Measurements from ENCODE around the gene RBM22.

RBM22 gene

DNA sequence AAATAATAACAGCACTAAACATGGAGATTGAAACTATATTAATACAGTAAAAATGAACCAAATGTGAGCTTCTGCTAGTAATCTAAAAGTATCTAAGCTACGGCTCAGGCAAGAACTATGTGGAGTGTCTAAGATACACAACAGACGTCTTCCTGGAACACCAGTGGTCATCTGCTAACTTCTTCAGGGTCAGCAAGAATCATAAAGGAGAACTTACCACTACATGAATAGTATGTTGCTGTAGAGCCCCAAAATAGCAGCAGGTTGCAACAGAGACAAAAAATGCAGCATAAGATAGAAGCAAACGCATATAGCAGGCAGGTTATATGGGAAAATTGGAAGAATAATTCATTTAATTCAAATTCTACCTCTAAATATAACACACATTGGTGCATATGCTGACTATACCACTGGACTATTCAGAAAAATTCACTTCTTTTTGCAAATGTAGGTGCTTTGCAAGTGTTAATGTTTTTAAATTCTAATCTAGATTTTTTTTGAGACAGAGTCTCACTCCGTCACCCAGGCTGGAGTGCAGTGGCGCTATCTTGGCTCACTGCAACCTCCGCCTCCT lies 30.9 kb upstream of the RBM22 start:
- Histone ChIP-seq H3K4me1 (ENCODE audit: insufficient read depth, low read length, poor library complexity, severe bottlenecking) (no peaks in the 10 kb centered on the region), H3K4me3 (ENCODE audit: low read length, poor library complexity, severe bottlenecking) (no peak overlapping the region), H2AFZ (ENCODE audit: low read length) (no peak overlapping the region), H3K79me2 (ENCODE audit: insufficient read depth, low read length) (peaks cover 30% of the 10 kb centered on the region), H3K9me3 (ENCODE audit: insufficient read depth, low read depth, low read length) (peaks cover 19% of the 10 kb centered on the region; the same call in 1 of the 2 replicates), H3K4me2 (ENCODE audit: low read depth, low read length, poor library complexity, severe bottlenecking) (no peak overlapping the region), H3K36me3 (ENCODE audit: insufficient read depth, low read length) (peaks cover 87% of the 10 kb centered on the region), H4K20me1 (ENCODE audit: insufficient read depth, low read length, poor library complexity, severe bottlenecking) (no peaks in the 10 kb centered on the region), H3K9ac (ENCODE audit: low read depth, low read length, poor library complexity, severe bottlenecking) (no peak overlapping the region), H3K27me3 (ENCODE audit: insufficient read depth, low read length, poor library complexity, severe bottlenecking) (no peaks in the 10 kb centered on the region), H3F3A (ENCODE audit: low read depth) (no peaks in the 10 kb centered on the region), H3K9me2 (replicated peaks; ENCODE audit: low read depth, low read length) (no peaks in the 10 kb centered on the region)
- TF ChIP-seq EZH2phosphoT487 (IDR thresholded peaks at IDR 0.05; ENCODE audit: borderline replicate concordance) = no peak
- TF ChIP-seq, protein P1, sequence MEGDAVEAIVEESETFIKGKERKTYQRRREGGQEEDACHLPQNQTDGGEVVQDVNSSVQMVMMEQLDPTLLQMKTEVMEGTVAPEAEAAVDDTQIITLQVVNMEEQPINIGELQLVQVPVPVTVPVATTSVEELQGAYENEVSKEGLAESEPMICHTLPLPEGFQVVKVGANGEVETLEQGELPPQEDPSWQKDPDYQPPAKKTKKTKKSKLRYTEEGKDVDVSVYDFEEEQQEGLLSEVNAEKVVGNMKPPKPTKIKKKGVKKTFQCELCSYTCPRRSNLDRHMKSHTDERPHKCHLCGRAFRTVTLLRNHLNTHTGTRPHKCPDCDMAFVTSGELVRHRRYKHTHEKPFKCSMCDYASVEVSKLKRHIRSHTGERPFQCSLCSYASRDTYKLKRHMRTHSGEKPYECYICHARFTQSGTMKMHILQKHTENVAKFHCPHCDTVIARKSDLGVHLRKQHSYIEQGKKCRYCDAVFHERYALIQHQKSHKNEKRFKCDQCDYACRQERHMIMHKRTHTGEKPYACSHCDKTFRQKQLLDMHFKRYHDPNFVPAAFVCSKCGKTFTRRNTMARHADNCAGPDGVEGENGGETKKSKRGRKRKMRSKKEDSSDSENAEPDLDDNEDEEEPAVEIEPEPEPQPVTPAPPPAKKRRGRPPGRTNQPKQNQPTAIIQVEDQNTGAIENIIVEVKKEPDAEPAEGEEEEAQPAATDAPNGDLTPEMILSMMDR (conservative IDR thresholded peaks at IDR 0.05; ENCODE audit: low read length) = no peak

DNA sequence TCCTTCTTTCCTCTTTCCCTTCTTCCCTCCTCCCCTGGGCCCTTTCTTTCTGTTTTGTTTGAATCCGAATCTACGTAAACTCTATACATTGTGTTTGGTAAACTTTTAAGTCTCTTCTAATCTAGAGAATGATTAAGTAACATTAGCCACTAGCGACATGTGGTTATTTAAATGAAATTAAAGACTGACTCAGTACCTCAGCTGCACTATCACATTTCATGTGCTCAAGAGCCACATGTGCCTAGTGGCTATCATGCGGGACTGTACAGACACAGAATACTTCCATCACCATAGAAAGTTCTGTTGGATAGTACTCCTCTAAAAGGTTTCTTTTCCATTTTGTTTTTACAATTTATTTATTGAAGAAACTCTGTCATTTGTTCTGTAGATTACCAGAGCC lies 29.0 kb upstream of the RBM22 start:
- no peak overlapping the region for H3K4me3 ChIP-seq (ENCODE audit: low read length, poor library complexity, severe bottlenecking)
- H3K9ac ChIP-seq (ENCODE audit: low read depth, low read length, poor library complexity, severe bottlenecking) = no peak overlapping the region
- peaks cover 6% of the 10 kb centered on the region; the same call in 1 of the 2 replicates for H3K9me3 ChIP-seq (ENCODE audit: insufficient read depth, low read depth, low read length)
- H3K27me3 ChIP-seq (ENCODE audit: insufficient read depth, low read length, poor library complexity, severe bottlenecking) = no peaks in the 10 kb centered on the region
- H3K9me2 ChIP-seq (replicated peaks; ENCODE audit: low read depth, low read length) = no peaks in the 10 kb centered on the region
- H3K4me2 ChIP-seq (ENCODE audit: low read depth, low read length, poor library complexity, severe bottlenecking) = no peak overlapping the region
- H3K79me2 ChIP-seq (ENCODE audit: insufficient read depth, low read length) = peaks cover 11% of the 10 kb centered on the region
- TF ChIP-seq, protein P1 (conservative IDR thresholded peaks at IDR 0.05; ENCODE audit: low read length) = no peak
- TF ChIP-seq EZH2phosphoT487 (IDR thresholded peaks at IDR 0.05; ENCODE audit: borderline replicate concordance) = no peak
- H3K36me3 ChIP-seq (ENCODE audit: insufficient read depth, low read length) = peaks cover 81% of the 10 kb centered on the region
- H3K4me1 ChIP-seq (ENCODE audit: insufficient read depth, low read length, poor library complexity, severe bottlenecking) = no peaks in the 10 kb centered on the region
- no peak overlapping the region for H2AFZ ChIP-seq (ENCODE audit: low read length)
- no peaks in the 10 kb centered on the region for H3F3A ChIP-seq (ENCODE audit: low read depth)
- no peaks in the 10 kb centered on the region for H4K20me1 ChIP-seq (ENCODE audit: insufficient read depth, low read length, poor library complexity, severe bottlenecking)

DNA sequence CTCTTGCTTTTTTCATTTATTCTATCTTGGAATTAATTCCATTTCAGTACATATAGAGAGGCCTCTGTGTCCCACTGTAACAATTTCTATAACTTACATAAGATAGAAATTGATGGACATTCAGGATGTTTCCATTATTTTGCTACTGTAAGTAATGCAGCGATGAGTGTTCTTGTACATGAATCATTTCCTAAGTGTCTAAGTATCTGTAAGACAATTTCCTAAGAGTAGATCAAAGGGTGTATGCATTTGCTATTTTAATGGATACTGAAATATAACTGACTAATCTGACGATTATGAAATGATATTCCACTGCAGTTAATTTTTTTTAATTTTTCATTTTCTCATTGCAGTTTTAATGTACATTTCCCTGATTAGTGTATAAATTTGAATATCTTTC lies 23.0 kb upstream of the RBM22 start:
- no peaks in the 10 kb centered on the region for H3K9me2 ChIP-seq (replicated peaks; ENCODE audit: low read depth, low read length)
- no peak overlapping the region for H3K4me2 ChIP-seq (ENCODE audit: low read depth, low read length, poor library complexity, severe bottlenecking)
- no peaks in the 10 kb centered on the region for H4K20me1 ChIP-seq (ENCODE audit: insufficient read depth, low read length, poor library complexity, severe bottlenecking)
- no peaks in the 10 kb centered on the region for H3K9me3 ChIP-seq (ENCODE audit: insufficient read depth, low read depth, low read length)
- no peaks in the 10 kb centered on the region for H3K4me1 ChIP-seq (ENCODE audit: insufficient read depth, low read length, poor library complexity, severe bottlenecking)
- no peaks in the 10 kb centered on the region for H3K27me3 ChIP-seq (ENCODE audit: insufficient read depth, low read length, poor library complexity, severe bottlenecking)
- H3K79me2 ChIP-seq (ENCODE audit: insufficient read depth, low read length) = no peaks in the 10 kb centered on the region
- H3K36me3 ChIP-seq (ENCODE audit: insufficient read depth, low read length) = peaks cover 85% of the 10 kb centered on the region
- no peaks in the 10 kb centered on the region for H3F3A ChIP-seq (ENCODE audit: low read depth)
- H2AFZ ChIP-seq (ENCODE audit: low read length) = no peak overlapping the region
- TF ChIP-seq, protein P1 (conservative IDR thresholded peaks at IDR 0.05; ENCODE audit: low read length) = no peak
- no peak for TF ChIP-seq EZH2phosphoT487 (IDR thresholded peaks at IDR 0.05; ENCODE audit: borderline replicate concordance)
- no peak overlapping the region for H3K9ac ChIP-seq (ENCODE audit: low read depth, low read length, poor library complexity, severe bottlenecking)
- no peak overlapping the region for H3K4me3 ChIP-seq (ENCODE audit: low read length, poor library complexity, severe bottlenecking)

Data from Loucy (cell line).